ENCODE measurements around the gene MORN5.

The MORN5 gene

DNA sequence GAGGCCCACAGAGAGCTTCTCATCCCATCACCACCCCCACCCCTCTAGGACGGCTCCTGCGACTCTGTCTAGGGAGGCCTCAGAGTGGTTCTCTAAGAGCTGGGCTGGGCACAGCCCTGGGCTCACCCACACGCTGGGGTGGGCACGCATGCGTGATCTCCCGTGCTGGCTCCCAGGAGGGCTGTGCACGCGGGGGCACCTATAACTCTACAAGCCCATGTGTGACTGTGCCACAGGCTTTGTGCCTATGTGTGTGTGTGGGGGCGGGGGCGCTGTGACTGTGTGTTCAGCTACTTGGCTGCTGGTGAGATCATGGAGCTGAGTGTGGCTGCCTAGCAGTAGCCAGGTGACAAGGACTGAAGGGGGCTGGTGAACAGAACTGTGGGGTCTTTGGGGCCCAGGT, 32.3 kb upstream of the MORN5 start:
- DNase-seq (ENCODE audit: low read depth): no peak
- no peak for TF ChIP-seq POLR2A (IDR thresholded peaks at IDR 0.05; ENCODE audit: extremely low read depth, insufficient read length)
- no peak for TF ChIP-seq MYC (IDR thresholded peaks at IDR 0.05; ENCODE audit: low read depth, low read length)
- TF ChIP-seq, protein P1, sequence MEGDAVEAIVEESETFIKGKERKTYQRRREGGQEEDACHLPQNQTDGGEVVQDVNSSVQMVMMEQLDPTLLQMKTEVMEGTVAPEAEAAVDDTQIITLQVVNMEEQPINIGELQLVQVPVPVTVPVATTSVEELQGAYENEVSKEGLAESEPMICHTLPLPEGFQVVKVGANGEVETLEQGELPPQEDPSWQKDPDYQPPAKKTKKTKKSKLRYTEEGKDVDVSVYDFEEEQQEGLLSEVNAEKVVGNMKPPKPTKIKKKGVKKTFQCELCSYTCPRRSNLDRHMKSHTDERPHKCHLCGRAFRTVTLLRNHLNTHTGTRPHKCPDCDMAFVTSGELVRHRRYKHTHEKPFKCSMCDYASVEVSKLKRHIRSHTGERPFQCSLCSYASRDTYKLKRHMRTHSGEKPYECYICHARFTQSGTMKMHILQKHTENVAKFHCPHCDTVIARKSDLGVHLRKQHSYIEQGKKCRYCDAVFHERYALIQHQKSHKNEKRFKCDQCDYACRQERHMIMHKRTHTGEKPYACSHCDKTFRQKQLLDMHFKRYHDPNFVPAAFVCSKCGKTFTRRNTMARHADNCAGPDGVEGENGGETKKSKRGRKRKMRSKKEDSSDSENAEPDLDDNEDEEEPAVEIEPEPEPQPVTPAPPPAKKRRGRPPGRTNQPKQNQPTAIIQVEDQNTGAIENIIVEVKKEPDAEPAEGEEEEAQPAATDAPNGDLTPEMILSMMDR (IDR thresholded peaks at IDR 0.05; ENCODE audit: low read depth, low read length): no peak
- TF ChIP-seq MAX (IDR thresholded peaks at IDR 0.05; ENCODE audit: low read depth, low read length): no peak
- no peak overlapping the region for H3K4me3 ChIP-seq (ENCODE audit: low read depth, low read length)

DNA sequence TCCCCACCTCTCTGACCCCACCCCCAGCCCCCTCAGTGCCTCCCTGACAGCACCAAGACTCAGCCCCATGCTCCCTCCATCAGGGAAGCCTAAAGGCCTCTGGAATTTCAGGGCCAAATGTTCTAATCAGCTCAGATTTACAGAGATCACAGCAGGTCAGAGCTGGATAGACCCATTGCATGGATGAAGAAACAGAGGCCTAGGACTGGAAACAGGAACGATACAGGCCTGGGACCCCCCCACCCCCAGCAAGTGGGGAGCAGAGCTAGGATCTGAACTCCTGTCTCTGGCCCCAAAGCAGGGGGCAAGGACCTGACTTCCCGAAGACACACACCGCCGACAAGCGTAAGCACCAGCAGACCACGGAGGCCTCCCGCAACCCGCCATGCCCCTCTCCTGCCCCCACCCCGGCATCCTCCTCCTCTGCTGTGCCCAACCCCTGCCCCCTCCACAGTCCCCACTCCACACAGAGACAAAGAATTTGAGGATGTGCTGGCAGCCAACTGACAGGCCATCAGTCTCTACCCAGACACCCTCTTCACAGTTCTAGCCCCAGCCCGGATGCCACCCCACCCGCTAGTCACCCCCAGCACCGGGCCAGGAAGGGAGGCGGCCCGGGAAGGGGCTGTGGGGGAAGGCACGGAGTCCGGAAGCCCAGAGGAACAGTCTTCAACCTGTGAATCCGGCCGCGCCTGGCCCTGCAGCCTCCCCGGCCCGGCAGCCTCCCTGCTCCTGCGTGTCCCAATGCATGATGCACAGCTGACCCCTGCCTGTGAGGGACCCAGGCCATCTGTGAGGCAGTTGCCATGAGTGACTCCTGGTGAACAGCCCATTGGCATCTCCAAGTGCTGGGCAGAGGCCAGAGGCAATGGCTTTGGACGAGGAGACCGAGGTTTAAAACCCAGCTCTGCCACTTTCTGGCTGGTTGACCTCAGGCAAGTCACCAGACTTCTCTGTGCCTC, 31.4 kb upstream of the MORN5 start:
- no peak for DNase-seq (ENCODE audit: low read depth)
- no peak overlapping the region for H3K4me3 ChIP-seq (ENCODE audit: low read depth, low read length)
- TF ChIP-seq MYC (IDR thresholded peaks at IDR 0.05; ENCODE audit: low read depth, low read length) (no peak), MAX (IDR thresholded peaks at IDR 0.05; ENCODE audit: low read depth, low read length) (no peak), POLR2A (IDR thresholded peaks at IDR 0.05; ENCODE audit: extremely low read depth, insufficient read length) (no peak)
- TF ChIP-seq, protein P1 (IDR thresholded peaks at IDR 0.05; ENCODE audit: low read depth, low read length): no peak

DNA sequence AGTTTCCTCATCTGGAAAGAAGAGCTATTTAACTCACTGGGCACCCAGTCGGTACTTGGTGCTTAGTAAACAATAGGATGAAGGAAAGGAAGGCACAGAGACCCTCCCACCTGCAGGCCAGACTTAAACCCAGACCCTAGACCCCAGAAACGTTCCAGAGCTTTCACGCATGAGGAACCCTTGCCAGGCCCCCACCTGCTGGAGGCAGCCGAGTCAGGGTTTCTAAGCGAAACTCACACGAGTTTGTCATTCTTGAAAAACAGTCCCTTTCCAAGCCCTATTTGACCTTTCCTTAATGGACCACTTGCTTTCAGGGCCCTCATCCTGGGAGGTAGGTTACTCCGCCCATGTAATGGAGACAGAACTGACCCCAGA, 30.8 kb upstream of the MORN5 start:
- no peak for DNase-seq (ENCODE audit: low read depth)
- no peak overlapping the region for H3K4me3 ChIP-seq (ENCODE audit: low read depth, low read length)
- no peak for TF ChIP-seq MYC (IDR thresholded peaks at IDR 0.05; ENCODE audit: low read depth, low read length)
- no peak for TF ChIP-seq MAX (IDR thresholded peaks at IDR 0.05; ENCODE audit: low read depth, low read length)
- TF ChIP-seq, protein P1 (IDR thresholded peaks at IDR 0.05; ENCODE audit: low read depth, low read length): no peak
- TF ChIP-seq POLR2A (IDR thresholded peaks at IDR 0.05; ENCODE audit: extremely low read depth, insufficient read length): no peak

- no peak overlapping the region for H3K4me3 ChIP-seq (ENCODE audit: low read depth, low read length)
- TF ChIP-seq, protein P1 (IDR thresholded peaks at IDR 0.05; ENCODE audit: low read depth, low read length): no peak
- TF ChIP-seq MYC (IDR thresholded peaks at IDR 0.05; ENCODE audit: low read depth, low read length) (no peak), MAX (IDR thresholded peaks at IDR 0.05; ENCODE audit: low read depth, low read length) (no peak), POLR2A (IDR thresholded peaks at IDR 0.05; ENCODE audit: extremely low read depth, insufficient read length) (no peak)
- no peak for DNase-seq (ENCODE audit: low read depth)
Observed at GRCh38 chr9:122129969-122130368, 29.7 kb upstream of the MORN5 start.

DNA sequence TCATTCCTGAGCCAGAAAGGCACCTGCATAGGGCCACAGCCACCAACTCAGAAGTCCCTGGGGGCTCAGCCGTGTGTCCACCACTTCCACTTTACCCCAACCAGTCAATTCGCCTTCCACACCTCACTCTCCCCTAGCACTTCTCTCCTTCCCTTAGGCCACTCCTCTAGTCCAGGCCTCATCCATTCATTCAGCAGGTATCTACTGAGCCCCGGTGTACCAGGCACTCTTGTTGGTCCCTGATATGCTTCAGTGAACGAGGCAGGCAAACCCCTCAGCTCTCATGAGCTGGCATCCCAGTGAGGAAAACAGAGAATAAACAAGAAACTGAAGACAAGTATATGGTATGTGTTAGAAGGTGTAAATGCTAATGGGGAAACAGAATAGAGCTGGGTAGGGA, 28.9 kb upstream of the MORN5 start:
- TF ChIP-seq MAX (IDR thresholded peaks at IDR 0.05; ENCODE audit: low read depth, low read length) (no peak), MYC (IDR thresholded peaks at IDR 0.05; ENCODE audit: low read depth, low read length) (no peak), POLR2A (IDR thresholded peaks at IDR 0.05; ENCODE audit: extremely low read depth, insufficient read length) (no peak)
- TF ChIP-seq, protein P1 (IDR thresholded peaks at IDR 0.05; ENCODE audit: low read depth, low read length): no peak
- DNase-seq (ENCODE audit: low read depth): no peak
- H3K4me3 ChIP-seq (ENCODE audit: low read depth, low read length): no peak overlapping the region
